HCT116 (cell line): ENCODE measurements around the gene UGDH. TPM values are rescaled to one million over a fixed set of nuclear protein-coding genes. Genes with fewer than 3 reads are reported as not detected.

Experiments
- ATAC-seq: fragments of 200-7000 bp; cut with Tn5 transposase; 2 replicates; pipeline ENCODE4 v1.9.1; 2020; ENCODE audit warnings: mild to moderate bottlenecking, moderate library complexity
- BruUV-seq: library from RNA; stranded (reverse); fragments of 400-500 nt; replicated peaks from 2 replicates; lab custom pipeline; 2021; lab: Mats Ljungman, UMichigan
- CTCF ChIA-PET: fragments of 300-600 bp; sonication (Branson Sonifier 250); formaldehyde crosslinking; loops from one replicate; lab custom pipeline; 2021; ENCODE audit warnings: antibody characterized with exemption; lab: Charles Lee
- POLR2A ChIA-PET: fragments of 300-600, 350-600 bp; sonication (Branson Sonifier 250); formaldehyde crosslinking; loops from one replicate; lab custom pipeline; 2021; ENCODE audit warnings: antibody characterized with exemption; lab: Charles Lee
- RAD21 ChIA-PET, 2 experiments: fragments of 300-600 bp; sonication (Branson Sonifier 250); formaldehyde crosslinking; loops; one replicate each; lab custom pipeline; 2023; ENCODE audit warnings: low total read pairs in 2 of 2; ENCODE audit not compliant: uncharacterized antibody in 2 of 2, unreplicated experiment in 2 of 2, low non-redundant PET in 1 of 2; lab: Charles Lee
- DNase-seq: peaks from one replicate; pipeline ENCODE4 v3.0.0-alpha.2; 2010; ENCODE audit warnings: low read depth, low spot score
- H2AFZ ChIP-seq: fragments of 200-600 bp; shearing (Covaris generic), sonication (generic); 2 replicates; pipeline ENCODE4 v1.6.1; 2017; ENCODE audit warnings: low read depth, mixed run types, mixed read lengths, antibody characterized with exemption, low read length; ENCODE audit not compliant: poor library complexity, severe bottlenecking
- H3K27ac ChIP-seq: 2 replicates; pipeline ENCODE4 v1.5.1; 2012; ENCODE audit warnings: low read depth, low read length
- H3K27me3 ChIP-seq: fragments of 200-600 bp; sonication (generic); 2 replicates; pipeline ENCODE4 v1.6.1; 2016; ENCODE audit warnings: mixed run types, low read length, mixed read lengths; ENCODE audit not compliant: insufficient read depth
- H3K36me3 ChIP-seq, 2 experiments: fragments of 200-500 bp in 1 of 2; fragments of 200-600 bp in 1 of 2; sonication (Bioruptor generic) in 1 of 2; sonication (generic) in 1 of 2; 2 replicates each; pipeline versions ENCODE4 v1.5.1 to v1.6.1; 2014 to 2016; ENCODE audit warnings: low read length in 2 of 2, inconsistent platforms in 1 of 2, mixed read lengths in 1 of 2, mixed run types in 1 of 2; ENCODE audit not compliant: insufficient read depth in 2 of 2, control insufficient read depth in 1 of 2
- H3K4me1 ChIP-seq, 2 experiments: fragments of 200-600 bp in 1 of 2; sonication (generic) in 1 of 2; 2 replicates each; pipeline versions ENCODE4 v1.5.1 to v1.6.1; 2012 to 2017; ENCODE audit warnings: low read length in 2 of 2, inconsistent platforms in 1 of 2, mild to moderate bottlenecking in 1 of 2, mixed read lengths in 1 of 2, mixed run types in 1 of 2, moderate library complexity in 1 of 2; ENCODE audit not compliant: insufficient read depth in 2 of 2, control insufficient read depth in 1 of 2
- H3K4me2 ChIP-seq: fragments of 200-600 bp; sonication (generic); 2 replicates; pipeline ENCODE4 v1.6.1; 2017; ENCODE audit warnings: mixed run types, low read length, mixed read lengths
- H3K4me3 ChIP-seq, 2 experiments: fragments of 200-600 bp in 1 of 2; sonication (generic) in 1 of 2; replicated peaks in 1 of 2; 2 replicates each; pipeline ENCODE4 v1.5.1; 2011 to 2016; ENCODE audit warnings: low read length in 2 of 2, control low read depth in 1 of 2, low read depth in 1 of 2, mild to moderate bottlenecking in 1 of 2, mixed read lengths in 1 of 2, mixed run types in 1 of 2
- H3K79me2 ChIP-seq: fragments of 200-600 bp; sonication (generic); 2 replicates; pipeline ENCODE4 v1.6.1; 2017; ENCODE audit warnings: mild to moderate bottlenecking, mixed run types, low read length, moderate library complexity, mixed read lengths; ENCODE audit not compliant: insufficient read depth
- H3K9ac ChIP-seq: fragments of 200-600 bp; sonication (generic); 2 replicates; pipeline ENCODE4 v1.6.1; 2016; ENCODE audit warnings: low read length, mixed read lengths
- H3K9me2 ChIP-seq: fragments of 200-600 bp; sonication (generic), shearing (Covaris generic); 2 replicates; pipeline ENCODE4 v1.6.1; 2017; ENCODE audit warnings: mixed run types, mild to moderate bottlenecking, moderate library complexity; ENCODE audit not compliant: insufficient read depth
- H3K9me3 ChIP-seq, 2 experiments: fragments of 200-500 bp in 1 of 2; fragments of 200-600 bp in 1 of 2; sonication (Bioruptor generic) in 1 of 2; sonication (generic) in 1 of 2; 2 replicates each; pipeline ENCODE4 v1.6.1; 2014 to 2017; ENCODE audit warnings: low read length in 2 of 2, mixed read lengths in 2 of 2, inconsistent platforms in 1 of 2, low read depth in 1 of 2, mild to moderate bottlenecking in 1 of 2, mixed run types in 1 of 2, moderate library complexity in 1 of 2; ENCODE audit not compliant: control insufficient read depth in 1 of 2, insufficient read depth in 1 of 2
- H4K20me1 ChIP-seq: fragments of 200-600 bp; sonication (generic), shearing (Covaris generic); 2 replicates; pipeline ENCODE4 v1.6.1; 2017; ENCODE audit warnings: mixed run types, mild to moderate bottlenecking, moderate library complexity; ENCODE audit not compliant: insufficient read depth
- ATF3 ChIP-seq: IDR thresholded peaks from 2 replicates; pipeline ENCODE4 v1.6.1; 2012
- CBX3 ChIP-seq: IDR thresholded peaks from 2 replicates; pipeline ENCODE4 v1.6.1; 2012; ENCODE audit warnings: low read depth
- CEBPB ChIP-seq: IDR thresholded peaks from 2 replicates; pipeline ENCODE4 v1.6.1; 2012; ENCODE audit warnings: low read depth
- CTCF ChIP-seq, 3 experiments: fragments of 200-600 bp in 1 of 3; sonication (generic) in 1 of 3; IDR thresholded peaks in 2 of 3; conservative IDR thresholded peaks in 1 of 3; 2 replicates each; pipeline ENCODE4 v1.5.1; 2012 to 2017; ENCODE audit warnings: low read depth in 2 of 3, low read length in 2 of 3, antibody characterized with exemption in 1 of 3, borderline replicate concordance in 1 of 3, control low read depth in 1 of 3, mild to moderate bottlenecking in 1 of 3, mixed read lengths in 1 of 3, mixed run types in 1 of 3, moderate library complexity in 1 of 3; ENCODE audit not compliant: insufficient read depth in 1 of 3
- EZH2 ChIP-seq: fragments of 200-600 bp; sonication (generic); IDR thresholded peaks from 2 replicates; pipeline ENCODE4 v1.6.1; 2017; ENCODE audit warnings: antibody characterized with exemption, mixed run types
- EZH2phosphoT487 ChIP-seq: fragments of 200-600 bp; IDR thresholded peaks from 2 replicates; pipeline ENCODE4 v1.6.1; 2018; ENCODE audit warnings: antibody characterized with exemption, borderline replicate concordance
- FOSL1 ChIP-seq: IDR thresholded peaks from 2 replicates; pipeline ENCODE4 v1.6.1; 2012; ENCODE audit warnings: low read depth
- JUND ChIP-seq: IDR thresholded peaks from 2 replicates; pipeline ENCODE4 v1.6.1; 2012
- MAX ChIP-seq: IDR thresholded peaks from 2 replicates; pipeline ENCODE4 v1.6.1; 2012
- POLR2A ChIP-seq: IDR thresholded peaks from 2 replicates; pipeline ENCODE4 v1.7.0; 2011; ENCODE audit warnings: borderline replicate concordance; ENCODE audit not compliant: insufficient read depth, insufficient read length; ENCODE audit errors: extremely low read depth
- POLR2AphosphoS5 ChIP-seq: IDR thresholded peaks from 2 replicates; pipeline ENCODE4 v1.6.1; 2011; ENCODE audit warnings: mild to moderate bottlenecking, low read depth, low read length, moderate library complexity
- RAD21 ChIP-seq: IDR thresholded peaks from 2 replicates; pipeline ENCODE4 v1.6.1; 2012; ENCODE audit warnings: low read depth, mild to moderate bottlenecking
- REST ChIP-seq: IDR thresholded peaks from 2 replicates; pipeline ENCODE4 v1.6.1; 2012; ENCODE audit warnings: low read depth
- SIN3A ChIP-seq: IDR thresholded peaks from 2 replicates; pipeline ENCODE4 v1.6.1; 2012; ENCODE audit warnings: low read depth
- SP1 ChIP-seq: IDR thresholded peaks from 2 replicates; pipeline ENCODE4 v1.6.1; 2012; ENCODE audit warnings: low read depth
- SRF ChIP-seq: IDR thresholded peaks from 2 replicates; pipeline ENCODE4 v1.6.1; 2012; ENCODE audit warnings: low read depth
- TCF7L2 ChIP-seq: IDR thresholded peaks from 2 replicates; pipeline ENCODE4 v1.7.0; 2011; ENCODE audit warnings: borderline replicate concordance, inconsistent platforms; ENCODE audit not compliant: insufficient read depth, insufficient read length; ENCODE audit errors: extremely low read depth
- ZBTB33 ChIP-seq: IDR thresholded peaks from 2 replicates; pipeline ENCODE4 v1.6.1; 2011; ENCODE audit warnings: mild to moderate bottlenecking, low read length, moderate library complexity; ENCODE audit not compliant: insufficient replicate concordance; ENCODE audit errors: extremely low read depth
- ZNF274 ChIP-seq: fragments of 200-500 bp; sonication (Bioruptor generic); IDR thresholded peaks from 2 replicates; pipeline ENCODE4 v1.6.1; 2014; ENCODE audit warnings: mild to moderate bottlenecking, low read depth, low read length, inconsistent platforms
- intact Hi-C: fragments of 100-400 bp; cut with micrococcal nuclease; formaldehyde crosslinking; loops from 2 replicates; pipeline ENCODE4 v1.10.0; 2022
- total RNA-seq: library from RNA; stranded (reverse); gene quantifications from one replicate; pipeline ENCODE4 v1.2.1, GENCODE V29; 2021; ENCODE audit not compliant: unreplicated experiment

The UGDH gene
- total RNA-seq, 1 experiment from 2014 or later, result 67.9 TPM

GRCh38 chr4:39498727-39499020 lies 28.6 kb downstream of the UGDH start:
- Histone ChIP-seq H3K79me2 (no peaks in the 10 kb centered on the region), H3K9me2 (no peaks in the 10 kb centered on the region), H3K4me2 (no peak overlapping the region), H2AFZ (no peak overlapping the region), H4K20me1 (no peaks in the 10 kb centered on the region), H3K27me3 (no peaks in the 10 kb centered on the region), H3K27ac (no peak overlapping the region), H3K9me3 (no peaks in the 10 kb centered on the region), H3K36me3 (peaks cover 13 to 25% of the 10 kb centered on the region in 2 experiments; a peak in 3 of 4 replicates), H3K4me3 (no peak overlapping the region), H3K4me1 (no peaks in the 10 kb centered on the region; a peak in 1 of 4 replicates), H3K9ac (no peak overlapping the region)
- BruUV-seq, result no TSS peak
- TF ChIP-seq ZBTB33 (no peak), CEBPB (no peak), SRF (no peak), REST (no peak), CBX3 (no peak), MAX (no peak), JUND (no peak), SP1 (no peak), ZNF274 (no peak), POLR2AphosphoS5 (no peak), EZH2 (no peak), TCF7L2 (no peak), SIN3A (no peak), POLR2A (no peak), RAD21 (no peak), CTCF (IDR thresholded peaks at IDR 0.05 in 2 of 3, conservative IDR thresholded peaks at IDR 0.05 in 1 of 3; ENCODE audit: borderline replicate concordance in 1 of 3, insufficient read depth in 1 of 3, low read depth in 2 of 3, low read length in 2 of 3) (no peak), ATF3 (no peak), EZH2phosphoT487 (no peak), FOSL1 (no peak)
- ChIA-PET CTCF (no interaction called here), POLR2A (no interaction called here), RAD21 (no interaction called here)
- DNase-seq, result no peak
- intact Hi-C loops, result no loop called here
- ATAC-seq, result no peak
